Activated T-helper 17 cell treated with anti-CD3 and anti-CD28 coated beads, Interleukin-2, amount 50 U/mL, for 72 hours (primary cell): ENCODE data around the gene ISOC2. TPM values are rescaled to one million over a fixed set of nuclear protein-coding genes. Genes with fewer than 3 reads are reported as not detected.
A peak's percentile ranks its signal among the peaks of the same experiment; 100 is the strongest.
"Not testable (repeated sequence)": the region's sequence is repeated elsewhere in the genome, so short reads cannot be mapped to it uniquely, and the experiment has no call there.

Source experiments
- ATAC-seq: fragments of 150-1000 bp; cut with Tn5 transposase; replicated peaks from 2 replicates; pipeline ENCODE4 v1.10.0; 2021; ENCODE audit warnings: mild to moderate bottlenecking, moderate library complexity
- H3K27ac Mint-ChIP-seq: one replicate; pipeline ENCODE4 v1.8.0; 2022; ENCODE audit warnings: mixed read lengths
- H3K27me3 Mint-ChIP-seq: one replicate; pipeline ENCODE4 v1.8.0; 2022; ENCODE audit warnings: mixed read lengths
- H3K36me3 Mint-ChIP-seq: one replicate; pipeline ENCODE4 v1.8.0; 2022; ENCODE audit warnings: low read depth, mild to moderate bottlenecking, mixed read lengths
- H3K4me1 Mint-ChIP-seq: one replicate; pipeline ENCODE4 v1.8.0; 2022; ENCODE audit warnings: mixed read lengths
- H3K4me3 Mint-ChIP-seq: one replicate; pipeline ENCODE4 v1.8.0; 2022; ENCODE audit warnings: mild to moderate bottlenecking, mixed read lengths
- H3K9me3 Mint-ChIP-seq: one replicate; pipeline ENCODE4 v1.8.0; 2022; ENCODE audit warnings: mixed read lengths
- total RNA-seq, 2 donors: library from RNA; stranded (reverse); gene quantifications; one replicate each; pipeline ENCODE4 v1.2.3, GENCODE V29; 2022

Gene ISOC2
- total RNA-seq, 2 donors from 2014 or later = 21.2 to 39.5 TPM

DNA sequence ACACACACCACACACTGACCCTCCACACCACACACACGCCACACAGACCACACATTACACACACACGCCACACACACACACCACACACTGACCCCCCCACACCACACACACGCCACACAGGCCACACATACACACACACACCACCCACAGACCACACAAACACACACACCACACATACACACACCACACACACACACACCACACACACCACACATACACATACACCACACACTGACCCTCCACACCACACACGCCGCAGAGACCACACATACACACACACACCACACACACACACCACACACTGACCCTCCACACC, 13.3 kb downstream of the ISOC2 start:
- H3K36me3 Mint-ChIP-seq, ATAC-seq, H3K4me1 Mint-ChIP-seq, H3K9me3 Mint-ChIP-seq, H3K4me3 Mint-ChIP-seq, H3K27ac Mint-ChIP-seq: not testable (repeated sequence)
- H3K27me3 Mint-ChIP-seq = peaks cover 38% of the 10 kb centered on the region

DNA sequence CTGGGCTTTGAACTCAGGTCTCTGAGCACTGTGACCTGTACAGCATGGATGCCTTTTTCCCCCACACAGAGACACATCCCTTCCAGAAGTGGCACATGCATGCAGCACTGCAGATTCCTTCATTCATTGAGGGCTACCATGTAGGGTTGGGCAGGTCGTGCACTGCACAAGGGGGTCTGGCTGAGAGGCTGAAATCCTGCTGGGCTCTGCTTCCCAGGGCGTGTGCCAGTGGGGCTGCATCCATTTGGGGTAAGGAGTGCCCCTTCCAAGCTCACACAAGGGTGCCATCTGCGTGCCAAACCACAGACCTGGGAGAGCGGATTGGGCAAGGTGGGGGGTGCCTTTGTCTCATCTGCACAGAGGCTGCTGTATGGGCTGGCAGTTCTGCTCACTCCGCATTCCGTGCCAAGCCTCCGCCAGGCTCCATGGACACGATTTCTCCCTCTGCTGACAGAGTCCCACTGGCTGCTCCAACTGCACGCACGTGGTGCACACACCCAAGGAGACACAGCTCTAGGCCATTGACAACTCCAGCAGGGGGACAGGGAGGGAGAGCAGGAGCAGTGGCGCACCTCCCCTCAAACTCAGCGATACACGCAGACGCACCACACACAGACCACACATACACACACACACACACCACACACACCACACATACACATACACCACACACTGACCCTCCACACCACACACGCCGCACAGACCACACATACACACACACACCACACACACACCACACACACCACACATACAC, 13.8 kb downstream of the ISOC2 start:
- no peak overlapping the region for H3K27ac Mint-ChIP-seq
- peaks cover 42% of the 10 kb centered on the region for H3K27me3 Mint-ChIP-seq
- no peak overlapping the region for H3K4me3 Mint-ChIP-seq
- no peaks in the 10 kb centered on the region for H3K9me3 Mint-ChIP-seq
- H3K36me3 Mint-ChIP-seq = no peaks in the 10 kb centered on the region
- no peaks in the 10 kb centered on the region for H3K4me1 Mint-ChIP-seq
- peak; percentile 47 for ATAC-seq

DNA sequence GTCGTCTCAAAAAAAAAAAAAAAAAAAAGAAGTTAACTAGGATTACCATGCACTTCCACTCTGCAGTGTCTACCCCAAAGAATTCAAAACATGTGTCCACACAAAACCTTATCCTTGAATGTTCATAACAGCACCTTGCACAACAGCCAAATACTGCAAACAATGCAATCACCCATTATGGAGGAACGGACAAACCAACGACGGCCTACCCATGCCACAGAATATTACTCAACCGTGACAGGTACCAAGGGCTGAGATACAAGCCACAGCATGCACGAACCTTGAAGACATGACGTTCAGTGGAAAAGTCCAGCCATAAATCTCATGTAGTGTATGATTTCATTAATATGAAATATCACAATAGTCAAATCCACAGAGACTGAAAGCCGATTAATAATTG, 15.4 kb downstream of the ISOC2 start:
- peaks cover 6% of the 10 kb centered on the region for H3K4me1 Mint-ChIP-seq
- peaks cover 42% of the 10 kb centered on the region for H3K27me3 Mint-ChIP-seq
- H3K27ac Mint-ChIP-seq = no peak overlapping the region
- no peak overlapping the region for H3K4me3 Mint-ChIP-seq
- no peaks in the 10 kb centered on the region for H3K9me3 Mint-ChIP-seq
- ATAC-seq = no peak
- H3K36me3 Mint-ChIP-seq = peaks cover 7% of the 10 kb centered on the region

DNA sequence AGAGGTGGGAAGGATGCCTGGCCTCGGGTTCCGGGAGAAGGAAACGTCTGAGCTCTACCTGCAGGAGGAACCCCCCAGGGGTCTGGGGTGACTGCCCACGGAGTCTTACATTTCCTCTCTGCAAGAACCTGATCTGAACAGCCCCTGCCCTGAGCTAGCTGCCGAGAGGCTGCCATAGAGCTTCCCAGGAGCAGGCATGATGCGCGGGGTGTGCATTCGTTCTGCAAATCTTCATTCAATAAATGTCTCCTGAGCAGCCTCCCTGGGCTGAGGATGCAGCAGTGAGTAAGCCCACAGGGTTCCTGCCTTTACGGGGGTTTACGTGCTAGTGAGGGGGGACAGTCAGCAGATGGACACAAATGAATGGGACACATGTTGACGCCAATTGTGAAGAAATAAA, 16.8 kb downstream of the ISOC2 start:
- H3K27ac Mint-ChIP-seq = no peak overlapping the region
- H3K4me3 Mint-ChIP-seq = no peak overlapping the region
- H3K9me3 Mint-ChIP-seq = no peaks in the 10 kb centered on the region
- ATAC-seq = no peak
- H3K36me3 Mint-ChIP-seq = peaks cover 11% of the 10 kb centered on the region
- peaks cover 43% of the 10 kb centered on the region for H3K27me3 Mint-ChIP-seq
- H3K4me1 Mint-ChIP-seq = peaks cover 10% of the 10 kb centered on the region

DNA sequence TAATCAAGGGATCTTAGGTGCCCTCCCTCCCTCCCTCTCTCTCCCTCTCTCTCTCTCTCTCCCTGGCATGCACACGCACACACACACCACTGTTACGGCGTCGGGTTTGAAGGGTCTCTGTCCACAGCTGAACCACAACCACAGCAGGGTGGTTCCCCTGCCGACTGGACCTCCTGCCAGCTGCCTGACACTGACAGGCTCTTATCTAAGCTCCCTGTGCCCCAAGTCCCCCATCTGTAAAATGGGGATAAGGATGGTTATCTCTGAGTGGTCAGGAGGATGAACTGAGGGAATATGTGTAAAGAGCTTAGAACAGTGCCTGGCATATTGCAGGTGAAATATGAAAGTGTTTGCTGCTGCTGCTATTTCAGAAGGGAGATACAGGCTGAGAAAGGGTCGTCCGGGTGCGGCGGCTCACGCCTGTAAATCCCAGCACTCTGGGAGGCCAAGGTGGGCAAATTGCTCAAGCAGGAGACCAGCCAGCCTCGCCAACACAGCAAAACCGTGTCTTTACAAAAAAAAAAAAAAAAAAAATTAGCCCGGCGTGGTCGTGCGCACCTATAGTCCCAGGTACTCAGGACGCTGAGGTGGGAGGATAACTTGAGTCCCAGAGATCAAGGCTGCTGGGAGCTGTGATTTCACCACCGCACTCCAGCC, 17.5 kb downstream of the ISOC2 start:
- peaks cover 10% of the 10 kb centered on the region for H3K4me1 Mint-ChIP-seq

DNA sequence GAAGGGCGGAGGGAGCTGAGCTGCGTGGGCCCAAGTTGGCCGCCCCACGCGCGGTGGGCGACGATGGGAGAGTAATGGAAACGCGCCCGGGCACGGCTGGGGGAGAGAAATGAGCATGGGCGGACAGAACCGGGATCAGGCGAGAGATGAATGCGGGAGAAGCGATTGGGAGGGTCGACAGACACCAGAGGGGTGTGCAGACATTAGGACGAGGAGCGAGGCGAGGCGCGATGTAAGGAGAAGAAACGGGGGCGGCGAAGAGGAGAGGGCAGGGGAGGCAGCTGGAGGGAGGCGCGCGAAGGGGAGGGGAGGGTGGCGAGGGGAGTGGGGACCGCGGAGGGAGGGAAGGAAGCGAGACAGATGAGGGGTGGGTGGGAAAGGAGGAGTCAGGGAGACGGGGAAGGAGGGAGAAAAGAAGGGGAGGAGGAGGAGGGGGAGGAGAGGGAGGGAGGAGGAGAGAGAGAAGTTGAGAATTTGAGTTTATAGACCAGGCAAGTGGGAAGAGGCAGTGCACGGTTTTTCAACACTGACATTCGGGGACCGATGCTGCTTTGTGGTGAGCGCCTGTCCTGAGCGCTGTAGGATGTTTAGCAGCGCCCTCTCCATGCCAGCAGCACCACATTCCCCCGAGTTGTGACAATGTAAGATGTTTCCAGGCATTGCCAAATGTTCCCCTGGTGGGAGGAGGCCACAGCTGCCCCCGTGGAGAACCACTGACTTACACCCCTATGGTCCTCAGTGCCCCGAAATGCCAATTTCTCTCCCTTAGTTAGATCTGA, 18.2 kb downstream of the ISOC2 start, which contains the start of gene SHISA7:
SHISA7 (minus strand) TSS at position 256 of the 779 bp plus-strand sequence. CDS start 437 bp downstream, outside the sequence.
- Mint-ChIP-seq H3K4me1 (peaks cover 10% of the 10 kb centered on the region), H3K36me3 (peaks cover 11% of the 10 kb centered on the region), H3K27ac (no peak within 1 kb of the TSS), H3K9me3 (no peaks in the 10 kb centered on the region), H3K4me3 (no peak within 1 kb of the TSS), H3K27me3 (peaks cover 53% of the 10 kb centered on the region)
- no peak for ATAC-seq

More for the DNA sequence above, 17.5 kb downstream of the ISOC2 start:
- peaks cover 50% of the 10 kb centered on the region for H3K27me3 Mint-ChIP-seq
- no peak overlapping the region for H3K4me3 Mint-ChIP-seq
- H3K27ac Mint-ChIP-seq = no peak overlapping the region
- H3K36me3 Mint-ChIP-seq = peaks cover 11% of the 10 kb centered on the region
- ATAC-seq = no peak
- H3K9me3 Mint-ChIP-seq = no peaks in the 10 kb centered on the region

DNA sequence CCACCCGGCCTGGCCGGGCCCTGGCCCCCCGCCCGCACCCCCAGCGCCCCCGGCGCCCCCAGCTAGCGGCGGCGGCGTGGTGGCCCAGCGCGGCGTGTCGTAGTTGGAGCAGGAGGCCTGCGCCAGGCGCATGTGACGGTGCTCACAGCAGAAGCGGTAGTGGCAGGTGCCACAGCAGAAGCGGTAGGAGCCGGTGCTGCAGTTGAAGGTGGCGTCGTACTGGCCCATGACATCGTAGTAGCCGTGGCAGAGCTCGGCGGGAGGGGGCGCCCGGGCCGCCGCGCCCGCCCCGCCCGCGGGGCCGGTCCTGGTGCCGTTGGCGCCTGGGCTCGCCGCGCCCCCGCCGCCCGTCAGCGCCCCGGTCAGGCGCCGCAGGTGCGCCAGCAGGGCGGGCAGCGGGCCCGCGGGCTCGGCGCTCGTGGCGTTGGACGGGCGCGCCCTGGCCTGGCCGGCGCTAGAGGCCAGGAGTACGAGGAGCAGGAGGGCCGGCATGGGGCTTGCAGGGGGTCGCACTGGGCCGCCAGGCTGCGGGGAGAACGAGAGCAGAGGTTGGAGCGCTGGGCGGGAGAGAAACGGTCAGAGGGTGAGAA, 19.0 kb downstream of the ISOC2 start:
- ATAC-seq = no peak
- no peak overlapping the region for H3K4me3 Mint-ChIP-seq

DNA sequence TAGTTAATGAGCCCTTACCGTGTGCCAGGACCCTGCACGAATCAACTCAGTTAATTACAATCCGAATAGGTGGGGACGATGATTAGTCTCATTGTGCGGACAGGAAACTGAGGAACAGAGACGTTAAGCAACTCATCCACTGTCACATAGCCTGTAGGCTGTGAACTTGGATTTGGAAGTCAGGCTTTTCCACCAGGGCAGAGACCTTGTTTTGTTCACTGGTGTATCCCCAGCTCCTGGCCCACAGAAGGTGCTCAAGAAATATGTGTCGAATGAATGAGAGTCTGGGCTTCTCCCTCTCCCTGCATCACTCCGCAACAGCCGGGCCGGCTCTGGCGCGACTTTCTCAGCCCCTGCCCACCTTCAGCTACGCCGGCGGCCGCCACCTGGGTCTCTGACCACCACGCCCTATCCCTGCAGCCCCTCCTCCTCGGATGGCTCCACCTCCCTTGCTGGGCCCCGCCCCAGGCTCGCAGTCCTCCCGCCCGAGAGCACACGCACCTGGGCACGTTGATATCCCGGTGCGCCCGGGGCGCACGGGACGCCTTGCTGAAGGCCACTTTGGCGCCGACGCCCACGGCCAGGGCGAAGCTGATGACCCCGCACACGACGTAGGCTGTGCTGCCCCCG, 19.6 kb downstream of the ISOC2 start:
- peak; percentile 42 for ATAC-seq
- H3K27ac Mint-ChIP-seq = no peak overlapping the region
- H3K9me3 Mint-ChIP-seq = no peaks in the 10 kb centered on the region
- H3K4me3 Mint-ChIP-seq = peak overlapping the region; percentile 20
- peaks cover 53% of the 10 kb centered on the region for H3K27me3 Mint-ChIP-seq
- H3K4me1 Mint-ChIP-seq = peaks cover 10% of the 10 kb centered on the region
- peaks cover 11% of the 10 kb centered on the region for H3K36me3 Mint-ChIP-seq

More for the DNA sequence above, 19.0 kb downstream of the ISOC2 start:
- Mint-ChIP-seq H3K9me3 (no peaks in the 10 kb centered on the region), H3K36me3 (peaks cover 11% of the 10 kb centered on the region), H3K4me1 (peaks cover 10% of the 10 kb centered on the region), H3K27ac (no peak overlapping the region), H3K27me3 (peaks cover 53% of the 10 kb centered on the region)

DNA sequence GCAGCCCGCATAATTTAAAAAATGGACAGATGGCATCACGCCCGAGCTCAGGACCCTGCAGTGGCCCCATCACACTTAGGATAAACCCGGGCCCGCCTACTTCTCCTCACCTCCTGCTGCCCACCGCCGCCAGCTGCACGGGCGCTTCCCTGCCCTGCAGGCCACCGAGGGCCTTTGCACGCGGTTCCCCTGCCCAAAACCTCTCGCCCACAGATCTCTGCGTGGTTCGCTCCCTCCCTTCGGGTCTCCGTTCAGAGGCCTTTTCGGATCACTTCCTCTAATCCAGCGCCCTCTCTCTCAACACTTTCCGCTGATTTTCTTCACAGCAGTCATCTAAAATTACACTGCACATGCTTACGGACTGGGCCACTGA, 20.1 kb downstream of the ISOC2 start:
- peaks cover 53% of the 10 kb centered on the region for H3K27me3 Mint-ChIP-seq
- H3K27ac Mint-ChIP-seq = no peak overlapping the region
- no peak for ATAC-seq
- H3K36me3 Mint-ChIP-seq = peaks cover 11% of the 10 kb centered on the region
- peaks cover 10% of the 10 kb centered on the region for H3K4me1 Mint-ChIP-seq
- no peaks in the 10 kb centered on the region for H3K9me3 Mint-ChIP-seq
- H3K4me3 Mint-ChIP-seq = peak overlapping the region; percentile 20

DNA sequence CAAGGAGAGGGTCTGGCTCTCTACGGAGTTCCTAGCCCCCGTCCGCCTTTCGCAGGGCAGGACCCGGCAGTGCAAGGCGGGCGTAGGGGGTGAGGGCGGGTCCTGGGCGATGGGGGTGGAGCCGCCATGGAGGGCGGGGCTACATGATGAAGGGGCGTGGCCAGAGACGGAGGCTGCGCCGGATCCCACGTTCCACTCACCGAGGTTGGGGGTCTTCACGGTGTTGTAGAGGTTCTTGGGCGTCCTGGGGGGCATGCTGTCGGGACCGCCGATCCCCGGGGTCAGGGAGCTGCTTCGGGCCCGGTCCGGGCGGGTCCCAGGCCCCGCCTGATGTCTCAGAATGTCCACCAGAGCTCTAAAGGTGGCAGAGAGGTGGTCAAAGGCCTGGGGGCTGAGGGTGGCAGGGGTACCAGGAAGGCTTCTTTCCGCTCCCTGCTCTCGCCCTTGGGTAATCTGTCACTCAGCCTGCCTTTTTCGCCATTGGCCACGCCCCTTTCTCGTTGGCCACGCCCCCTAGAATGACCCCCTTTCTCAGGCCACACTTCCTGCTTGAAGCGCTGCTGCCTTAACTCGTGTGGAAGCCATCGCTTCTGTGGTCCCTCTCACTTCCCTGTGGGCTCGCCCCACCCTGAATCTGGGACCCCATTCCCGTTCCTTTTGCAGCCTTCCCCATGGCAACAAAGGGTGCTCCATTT, 20.9 kb downstream of the ISOC2 start:
- ATAC-seq = no peak
- H3K27me3 Mint-ChIP-seq = peaks cover 48% of the 10 kb centered on the region
- H3K9me3 Mint-ChIP-seq = no peaks in the 10 kb centered on the region
- no peak overlapping the region for H3K27ac Mint-ChIP-seq
- H3K36me3 Mint-ChIP-seq = peaks cover 11% of the 10 kb centered on the region
- peak overlapping the region; percentile 20 for H3K4me3 Mint-ChIP-seq
- peaks cover 10% of the 10 kb centered on the region for H3K4me1 Mint-ChIP-seq

DNA sequence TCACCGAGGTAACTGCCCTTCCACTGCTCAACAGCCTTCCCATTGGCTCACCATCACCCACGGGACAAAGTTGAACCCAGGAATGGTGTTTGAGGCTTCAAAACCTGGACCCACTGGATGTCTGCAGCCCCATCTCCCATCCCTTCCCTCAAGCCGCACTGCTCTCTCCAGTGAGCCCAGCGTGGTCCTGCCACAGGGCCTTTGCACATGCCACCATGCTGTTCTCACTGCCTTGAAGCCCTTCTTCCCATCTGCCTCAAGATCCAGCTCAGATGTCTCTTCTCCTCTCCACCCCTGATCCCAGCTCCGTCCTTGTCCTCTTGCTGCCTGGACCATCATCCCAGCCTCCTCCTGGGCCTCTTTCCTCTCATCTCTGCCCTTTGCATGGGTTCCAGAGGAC, 22.4 kb downstream of the ISOC2 start:
- peaks cover 10% of the 10 kb centered on the region for H3K4me1 Mint-ChIP-seq
- H3K27me3 Mint-ChIP-seq = peaks cover 38% of the 10 kb centered on the region
- H3K4me3 Mint-ChIP-seq = no peak overlapping the region
- H3K27ac Mint-ChIP-seq = no peak overlapping the region
- H3K9me3 Mint-ChIP-seq = no peaks in the 10 kb centered on the region
- ATAC-seq = no peak
- H3K36me3 Mint-ChIP-seq = peaks cover 11% of the 10 kb centered on the region

DNA sequence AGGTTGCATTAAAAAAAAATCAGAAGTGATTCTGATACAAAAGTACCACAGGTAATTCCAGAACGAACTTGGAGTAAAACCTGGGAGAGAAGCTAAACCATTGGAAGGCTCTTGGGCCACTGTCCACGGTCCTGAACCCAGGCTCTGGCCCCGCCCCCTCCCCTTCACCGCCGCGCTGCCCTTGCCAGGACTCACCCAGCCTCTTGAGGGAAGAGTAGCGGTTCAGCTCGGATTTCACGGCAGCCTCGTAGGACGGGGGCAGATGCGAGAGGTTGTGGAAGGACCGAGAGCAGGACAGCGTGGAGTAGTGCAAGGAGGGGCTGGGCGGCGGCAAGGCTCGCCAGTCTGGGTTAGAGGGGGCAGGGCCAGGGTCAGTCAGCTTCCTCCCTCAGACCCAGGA, 24.0 kb downstream of the ISOC2 start:
- no peak for ATAC-seq
- H3K9me3 Mint-ChIP-seq = no peaks in the 10 kb centered on the region
- peaks cover 29% of the 10 kb centered on the region for H3K27me3 Mint-ChIP-seq
- peaks cover 10% of the 10 kb centered on the region for H3K4me1 Mint-ChIP-seq
- peaks cover 11% of the 10 kb centered on the region for H3K36me3 Mint-ChIP-seq
- H3K4me3 Mint-ChIP-seq = no peak overlapping the region
- H3K27ac Mint-ChIP-seq = no peak overlapping the region

DNA sequence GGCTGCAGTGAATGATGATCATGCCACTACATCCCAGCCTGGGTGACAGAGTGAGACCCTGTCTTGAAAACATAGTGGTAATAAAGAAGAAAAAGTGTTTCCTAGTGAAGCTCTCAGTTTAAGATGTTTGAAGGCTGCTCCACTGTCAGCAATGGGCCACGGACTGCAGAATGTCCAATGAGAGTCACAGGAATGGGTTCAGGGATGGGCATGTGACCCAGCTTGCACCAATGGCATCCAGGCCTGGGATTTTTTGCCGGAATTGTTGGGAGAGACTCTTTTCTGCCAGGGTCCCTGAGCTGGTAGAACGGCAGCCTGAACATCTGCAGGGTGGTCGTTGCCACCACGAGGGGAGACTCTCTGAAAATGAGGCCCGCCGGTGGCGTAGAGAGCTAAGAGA, 24.6 kb downstream of the ISOC2 start:
- Mint-ChIP-seq H3K36me3 (peaks cover 11% of the 10 kb centered on the region), H3K27ac (no peak overlapping the region), H3K9me3 (no peaks in the 10 kb centered on the region), H3K4me3 (no peak overlapping the region), H3K4me1 (peaks cover 10% of the 10 kb centered on the region), H3K27me3 (peaks cover 33% of the 10 kb centered on the region)
- ATAC-seq = no peak

DNA sequence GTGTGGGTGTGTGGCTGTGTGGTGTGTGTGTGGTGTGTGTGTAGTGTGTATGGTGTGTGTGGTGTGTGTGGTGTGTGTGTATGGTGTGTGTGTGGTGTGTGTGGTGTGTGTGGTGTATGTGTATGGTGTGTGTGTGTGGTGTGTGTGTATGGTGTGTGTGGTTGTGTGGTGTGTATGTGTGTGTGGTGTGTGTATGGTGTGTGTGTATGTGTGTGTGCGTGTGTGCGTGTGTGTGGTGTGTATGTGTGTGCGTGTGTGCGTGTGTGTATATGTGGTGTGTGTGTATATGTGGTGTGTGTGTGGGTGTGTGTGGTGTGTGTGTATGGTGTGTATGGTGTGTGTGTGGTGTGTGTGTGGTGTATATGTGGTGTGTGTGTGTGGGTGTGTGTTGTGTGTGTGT, 26.4 kb downstream of the ISOC2 start:
- no peak overlapping the region for H3K4me3 Mint-ChIP-seq
- ATAC-seq = no peak
- H3K36me3 Mint-ChIP-seq = no peaks in the 10 kb centered on the region
- H3K9me3 Mint-ChIP-seq = no peaks in the 10 kb centered on the region
- no peaks in the 10 kb centered on the region for H3K4me1 Mint-ChIP-seq
- no peak overlapping the region for H3K27ac Mint-ChIP-seq
- peaks cover 31% of the 10 kb centered on the region for H3K27me3 Mint-ChIP-seq
